Neural crest cell (in vitro differentiated cells): ENCODE measurements around the gene CA12. TPM values are rescaled to one million over a fixed set of nuclear protein-coding genes. Genes with fewer than 3 reads are reported as not detected.

ENCODE experiments used
- DNase-seq: peaks from one replicate; pipeline ENCODE4 v3.0.0; 2021; ENCODE audit warnings: low read depth, mixed read lengths, low spot score
- H3K27ac Mint-ChIP-seq: one replicate; pipeline ENCODE4 v1.8.0; 2021; ENCODE audit warnings: mild to moderate bottlenecking, mixed read lengths; ENCODE audit not compliant: unreplicated experiment
- H3K27me3 Mint-ChIP-seq: 2 replicates; pipeline ENCODE4 v1.8.0; 2021; ENCODE audit warnings: low read depth, mild to moderate bottlenecking, mixed read lengths
- H3K36me3 Mint-ChIP-seq: 2 replicates; pipeline ENCODE4 v1.8.0; 2021; ENCODE audit warnings: low read depth, mild to moderate bottlenecking, mixed read lengths
- H3K4me1 Mint-ChIP-seq: 2 replicates; pipeline ENCODE4 v1.8.0; 2021; ENCODE audit warnings: mixed read lengths
- H3K4me3 Mint-ChIP-seq: one replicate; pipeline ENCODE4 v1.8.0; 2021; ENCODE audit warnings: mild to moderate bottlenecking, mixed read lengths
- H3K9me3 Mint-ChIP-seq: 2 replicates; pipeline ENCODE4 v1.8.0; 2021; ENCODE audit warnings: mixed read lengths
- total RNA-seq: library from RNA; stranded (reverse); gene quantifications from 2 replicates; pipeline ENCODE4 v1.2.1, GENCODE V29; 2021
- TF ChIP-seq, protein P1 (sequence below): fragments of 200-600 bp; sonication (generic); conservative IDR thresholded peaks from 2 replicates; pipeline ENCODE4 v1.5.0; 2021; ENCODE audit warnings: antibody characterized with exemption, mild to moderate bottlenecking

CA12 gene
- total RNA-seq, 1 donor from 2014 or later: 1.1 TPM

DNA sequence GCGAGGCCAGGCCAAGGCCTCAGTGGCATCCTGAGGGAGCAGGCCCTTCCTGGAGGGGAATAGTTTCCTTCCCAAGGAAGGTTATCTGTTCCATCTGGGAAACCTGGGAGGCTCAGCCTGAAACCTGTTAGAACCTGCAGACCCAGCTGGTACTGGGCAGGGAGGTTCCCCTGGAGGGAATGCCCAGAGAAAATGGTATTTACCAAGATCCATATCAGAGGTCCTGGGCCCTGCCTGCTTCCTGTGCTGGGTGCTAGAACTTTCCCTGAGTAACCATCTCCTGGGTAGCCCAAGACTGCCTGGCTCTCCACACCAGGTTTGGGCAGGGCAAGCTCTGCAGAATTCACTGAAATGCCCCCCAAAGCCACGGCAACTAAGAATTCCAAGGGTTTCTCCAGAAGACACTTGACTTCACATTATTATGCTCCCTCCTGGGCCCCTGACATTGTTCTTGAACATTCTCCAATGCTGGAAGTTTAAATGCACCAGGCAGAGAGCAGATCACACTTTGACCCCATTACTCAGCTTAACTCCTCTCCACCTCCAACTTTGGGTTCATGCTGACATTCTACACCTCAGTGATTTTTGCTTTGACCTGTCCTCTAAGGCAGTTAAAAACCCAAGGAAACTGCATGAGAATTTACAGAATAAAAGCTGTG, 2.0 kb downstream of the CA12 start:
- DNase-seq: no peak
- Mint-ChIP-seq H3K36me3 (no peaks in the 10 kb centered on the region), H3K27ac (no peak overlapping the region), H3K27me3 (peaks cover 46% of the 10 kb centered on the region), H3K4me3 (no peak overlapping the region), H3K4me1 (peaks cover 30% of the 10 kb centered on the region), H3K9me3 (no peaks in the 10 kb centered on the region)
- TF ChIP-seq, protein P1, sequence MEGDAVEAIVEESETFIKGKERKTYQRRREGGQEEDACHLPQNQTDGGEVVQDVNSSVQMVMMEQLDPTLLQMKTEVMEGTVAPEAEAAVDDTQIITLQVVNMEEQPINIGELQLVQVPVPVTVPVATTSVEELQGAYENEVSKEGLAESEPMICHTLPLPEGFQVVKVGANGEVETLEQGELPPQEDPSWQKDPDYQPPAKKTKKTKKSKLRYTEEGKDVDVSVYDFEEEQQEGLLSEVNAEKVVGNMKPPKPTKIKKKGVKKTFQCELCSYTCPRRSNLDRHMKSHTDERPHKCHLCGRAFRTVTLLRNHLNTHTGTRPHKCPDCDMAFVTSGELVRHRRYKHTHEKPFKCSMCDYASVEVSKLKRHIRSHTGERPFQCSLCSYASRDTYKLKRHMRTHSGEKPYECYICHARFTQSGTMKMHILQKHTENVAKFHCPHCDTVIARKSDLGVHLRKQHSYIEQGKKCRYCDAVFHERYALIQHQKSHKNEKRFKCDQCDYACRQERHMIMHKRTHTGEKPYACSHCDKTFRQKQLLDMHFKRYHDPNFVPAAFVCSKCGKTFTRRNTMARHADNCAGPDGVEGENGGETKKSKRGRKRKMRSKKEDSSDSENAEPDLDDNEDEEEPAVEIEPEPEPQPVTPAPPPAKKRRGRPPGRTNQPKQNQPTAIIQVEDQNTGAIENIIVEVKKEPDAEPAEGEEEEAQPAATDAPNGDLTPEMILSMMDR: no peak

DNA sequence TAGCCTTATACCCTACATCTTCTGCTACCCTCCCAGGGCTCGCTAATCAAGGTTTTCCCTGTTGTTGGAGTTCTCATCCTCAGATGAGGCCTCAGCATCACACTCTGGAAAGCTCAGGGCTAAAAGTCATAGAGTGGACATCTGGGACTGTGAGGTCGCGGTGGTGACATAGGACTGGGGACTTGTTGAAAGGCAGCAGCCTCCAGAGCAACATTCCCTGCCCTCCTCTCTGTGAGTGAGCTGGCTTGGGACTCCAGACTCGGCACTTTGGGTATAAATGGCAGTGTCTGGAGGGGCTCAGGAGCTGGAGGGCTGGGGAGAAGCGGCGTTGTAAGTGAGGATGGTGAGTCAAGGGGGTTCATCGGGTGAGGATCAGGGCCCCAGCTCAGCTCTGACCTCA, 2.7 kb downstream of the CA12 start:
- no peak overlapping the region for H3K4me3 Mint-ChIP-seq
- no peaks in the 10 kb centered on the region for H3K9me3 Mint-ChIP-seq
- no peaks in the 10 kb centered on the region for H3K36me3 Mint-ChIP-seq
- DNase-seq: no peak
- TF ChIP-seq, protein P1: no peak
- H3K27me3 Mint-ChIP-seq: peaks cover 40% of the 10 kb centered on the region
- peaks cover 37% of the 10 kb centered on the region for H3K4me1 Mint-ChIP-seq
- H3K27ac Mint-ChIP-seq: no peak overlapping the region

- Mint-ChIP-seq H3K9me3 (no peaks in the 10 kb centered on the region), H3K27ac (peak overlapping the region; percentile 51), H3K36me3 (no peaks in the 10 kb centered on the region), H3K27me3 (peaks cover 7% of the 10 kb centered on the region), H3K4me1 (peaks cover 23% of the 10 kb centered on the region), H3K4me3 (no peak overlapping the region)
- TF ChIP-seq, protein P1: no peak
- DNase-seq: no peak
Observed at GRCh38 chr15:63374686-63375520, 6.7 kb downstream of the CA12 start.

- H3K4me1 Mint-ChIP-seq: peaks cover 20% of the 10 kb centered on the region
- H3K36me3 Mint-ChIP-seq: no peaks in the 10 kb centered on the region
- H3K27ac Mint-ChIP-seq: no peak overlapping the region
- TF ChIP-seq, protein P1: no peak
- peaks cover 3% of the 10 kb centered on the region for H3K27me3 Mint-ChIP-seq
- H3K4me3 Mint-ChIP-seq: no peak overlapping the region
- no peak for DNase-seq
- no peaks in the 10 kb centered on the region for H3K9me3 Mint-ChIP-seq
Observed at GRCh38 chr15:63373866-63374548, 7.6 kb downstream of the CA12 start.

- no peaks in the 10 kb centered on the region for H3K36me3 Mint-ChIP-seq
- no peak overlapping the region for H3K4me3 Mint-ChIP-seq
- TF ChIP-seq, protein P1: no peak
- DNase-seq: no peak
- H3K9me3 Mint-ChIP-seq: no peaks in the 10 kb centered on the region
- peaks cover 20% of the 10 kb centered on the region for H3K4me1 Mint-ChIP-seq
- H3K27ac Mint-ChIP-seq: no peak overlapping the region
- no peaks in the 10 kb centered on the region for H3K27me3 Mint-ChIP-seq
Observed at GRCh38 chr15:63373330-63373729, 8.3 kb downstream of the CA12 start.
